ENCODE measurements around the gene SARDH.
A peak's percentile ranks its signal among the peaks of the same experiment; 100 is the strongest.

The SARDH gene

DNA sequence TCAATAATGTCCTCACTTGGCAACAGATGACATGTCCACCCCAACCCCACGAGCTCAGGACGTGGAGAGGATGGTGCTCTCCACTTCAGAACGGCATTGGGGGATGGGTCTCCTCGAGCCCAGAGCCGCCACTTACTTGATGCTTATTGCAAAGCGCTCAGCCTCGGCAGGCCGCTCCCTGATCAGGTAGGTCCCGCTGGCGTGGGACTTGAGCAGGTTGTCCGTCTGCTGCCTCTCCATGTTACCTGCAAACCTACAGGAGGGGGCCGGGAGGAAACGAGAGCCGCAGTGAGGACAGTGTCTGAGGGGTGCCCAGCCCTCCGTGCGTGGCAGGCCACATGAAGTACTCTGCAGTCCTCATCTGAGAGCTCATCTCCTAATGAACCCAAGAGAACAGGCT, 36.6 kb upstream of the SARDH start:
- no peak for DNase-seq (ENCODE audit: low spot score)
- TF ChIP-seq, protein P1, sequence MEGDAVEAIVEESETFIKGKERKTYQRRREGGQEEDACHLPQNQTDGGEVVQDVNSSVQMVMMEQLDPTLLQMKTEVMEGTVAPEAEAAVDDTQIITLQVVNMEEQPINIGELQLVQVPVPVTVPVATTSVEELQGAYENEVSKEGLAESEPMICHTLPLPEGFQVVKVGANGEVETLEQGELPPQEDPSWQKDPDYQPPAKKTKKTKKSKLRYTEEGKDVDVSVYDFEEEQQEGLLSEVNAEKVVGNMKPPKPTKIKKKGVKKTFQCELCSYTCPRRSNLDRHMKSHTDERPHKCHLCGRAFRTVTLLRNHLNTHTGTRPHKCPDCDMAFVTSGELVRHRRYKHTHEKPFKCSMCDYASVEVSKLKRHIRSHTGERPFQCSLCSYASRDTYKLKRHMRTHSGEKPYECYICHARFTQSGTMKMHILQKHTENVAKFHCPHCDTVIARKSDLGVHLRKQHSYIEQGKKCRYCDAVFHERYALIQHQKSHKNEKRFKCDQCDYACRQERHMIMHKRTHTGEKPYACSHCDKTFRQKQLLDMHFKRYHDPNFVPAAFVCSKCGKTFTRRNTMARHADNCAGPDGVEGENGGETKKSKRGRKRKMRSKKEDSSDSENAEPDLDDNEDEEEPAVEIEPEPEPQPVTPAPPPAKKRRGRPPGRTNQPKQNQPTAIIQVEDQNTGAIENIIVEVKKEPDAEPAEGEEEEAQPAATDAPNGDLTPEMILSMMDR (IDR thresholded peaks at IDR 0.05) = no peak
- H3K27ac ChIP-seq = no peak overlapping the region
- H3K4me3 ChIP-seq = no peak overlapping the region

GRCh38 chr9:133773889-133774655, 35.9 kb upstream of the SARDH start:
- Histone ChIP-seq H3K27ac (no peak overlapping the region), H3K4me3 (no peak overlapping the region)
- TF ChIP-seq, protein P1 (IDR thresholded peaks at IDR 0.05) = no peak
- DNase-seq (ENCODE audit: low spot score) = no peak

- DNase-seq (ENCODE audit: low spot score) = peak; percentile 19
- H3K4me3 ChIP-seq = no peak overlapping the region
- H3K27ac ChIP-seq = no peak overlapping the region
- TF ChIP-seq, protein P1 (IDR thresholded peaks at IDR 0.05) = no peak
These were observed 34.4 kb upstream of the SARDH start for GRCh38 chr9:133772581-133772980.

DNA sequence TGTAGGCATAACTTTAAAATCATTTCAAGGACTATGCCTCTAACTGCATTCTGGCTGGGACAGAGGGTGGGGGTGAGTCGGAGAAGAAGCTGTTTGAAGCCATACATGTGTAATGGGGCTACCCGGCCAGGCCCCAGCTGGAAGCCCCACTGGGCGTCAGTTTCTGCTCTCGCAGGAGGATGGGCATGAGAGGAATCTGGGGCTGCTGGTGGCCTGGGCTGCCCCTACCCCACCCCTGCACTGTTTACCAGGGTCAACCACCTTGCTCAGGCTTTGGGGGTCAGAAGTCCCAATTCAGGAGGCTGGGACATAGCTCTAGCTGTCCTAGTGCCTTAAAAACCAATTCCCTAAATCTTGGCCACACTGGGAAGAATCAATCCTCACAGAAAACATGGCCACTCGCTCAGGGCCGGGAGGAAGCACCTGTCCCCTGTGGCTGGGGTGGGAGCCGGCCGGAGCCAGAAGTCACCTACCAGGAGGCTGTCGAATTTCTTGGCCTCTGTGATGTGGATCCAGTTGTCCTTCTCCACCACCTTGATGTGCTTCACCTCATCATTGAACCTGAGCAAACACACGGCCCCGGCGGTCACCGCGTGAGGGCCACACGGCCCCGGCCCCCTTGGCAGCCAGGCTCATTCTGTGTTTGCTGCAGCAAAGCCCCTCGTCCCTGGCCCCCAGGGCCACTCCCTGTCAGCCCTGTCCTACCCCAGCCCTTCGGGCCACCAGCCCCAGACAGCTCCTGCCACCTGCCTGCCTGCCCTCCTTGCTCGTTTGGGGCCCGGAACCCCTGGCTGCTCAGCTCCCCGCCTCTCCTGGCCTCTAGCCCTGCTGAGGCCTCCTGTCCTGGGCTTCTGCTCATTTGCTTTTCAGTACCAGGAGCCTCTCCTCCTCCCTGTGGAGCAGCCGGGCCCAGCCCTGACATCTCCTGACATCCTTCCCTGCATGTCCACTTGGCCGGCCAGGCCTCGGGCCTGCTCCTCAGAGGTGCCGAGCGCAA, 33.6 kb upstream of the SARDH start:
- Histone ChIP-seq H3K4me3 (no peak overlapping the region), H3K27ac (no peak overlapping the region)
- peak; percentile 62 for DNase-seq (ENCODE audit: low spot score)
- TF ChIP-seq, protein P1 (IDR thresholded peaks at IDR 0.05) = no peak

DNA sequence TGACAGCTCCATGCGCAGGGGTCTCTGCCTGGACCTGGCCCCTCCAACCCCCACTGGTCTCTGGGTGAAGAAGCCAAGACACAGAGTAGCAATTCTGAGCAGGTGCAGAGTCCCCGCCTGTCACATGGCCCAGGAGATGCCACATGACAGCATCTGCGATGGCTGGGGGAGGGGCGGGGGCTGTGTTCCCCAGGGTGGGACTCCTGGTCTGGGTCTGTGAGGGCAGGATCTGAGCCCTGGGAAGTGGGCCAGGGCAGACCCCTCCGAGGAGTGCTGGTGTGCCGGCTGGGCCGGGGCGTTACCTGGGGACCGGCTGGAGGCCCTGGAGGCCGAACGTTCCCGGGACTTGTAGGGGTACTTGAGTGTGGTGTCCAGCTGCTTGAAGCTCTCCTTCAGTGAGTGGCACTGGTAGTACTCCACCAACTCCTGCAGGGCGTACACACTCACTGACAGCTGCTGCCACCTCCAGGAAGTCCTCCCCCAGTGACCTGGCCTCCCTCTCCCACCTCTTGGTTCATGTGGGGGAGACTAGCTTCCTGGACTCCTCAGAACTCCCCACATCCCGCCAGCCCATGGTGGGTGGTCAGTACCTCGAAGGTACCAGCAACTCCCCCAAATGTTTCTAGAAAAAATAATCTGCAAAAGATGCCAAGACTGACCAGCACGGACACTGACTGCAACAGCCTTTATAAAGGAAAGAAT, 32.1 kb upstream of the SARDH start:
- TF ChIP-seq, protein P1 (IDR thresholded peaks at IDR 0.05) = no peak
- peak; percentile 68 for DNase-seq (ENCODE audit: low spot score)
- Histone ChIP-seq H3K27ac (no peak overlapping the region), H3K4me3 (no peak overlapping the region)

DNA sequence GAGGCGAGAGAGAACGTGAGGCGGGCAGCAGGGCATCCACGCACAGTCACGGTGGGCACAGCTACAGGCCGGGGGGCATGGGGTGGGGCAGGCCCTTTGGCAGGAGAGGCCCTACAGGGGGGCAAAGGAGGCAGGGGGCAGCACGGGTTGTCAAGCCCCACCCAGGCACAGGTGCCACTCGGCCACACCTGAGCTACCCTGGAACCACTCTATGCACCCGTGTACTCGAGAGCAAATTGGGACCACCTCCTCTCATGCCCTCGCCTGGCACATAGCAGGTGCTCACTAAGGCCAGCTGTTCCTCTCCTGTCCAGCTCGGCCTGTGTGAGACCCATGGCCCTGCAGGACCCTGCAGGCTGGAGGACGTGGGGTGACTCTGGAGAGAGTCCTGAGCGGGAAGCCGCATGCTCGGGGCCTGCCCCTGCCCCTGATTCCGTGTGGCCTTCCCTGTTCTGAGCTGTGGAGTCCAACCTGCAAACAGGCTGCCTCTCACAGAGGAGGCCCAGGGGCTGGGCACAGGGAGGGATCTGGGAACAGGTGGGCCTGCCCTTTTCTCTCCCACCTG, 31.4 kb upstream of the SARDH start:
- DNase-seq (ENCODE audit: low spot score) = peak; percentile 43
- H3K27ac ChIP-seq = no peak overlapping the region
- TF ChIP-seq, protein P1 (IDR thresholded peaks at IDR 0.05) = no peak
- no peak overlapping the region for H3K4me3 ChIP-seq

All from coronary artery (tissue), 2 donors.